HEK293 (cell line): ENCODE measurements around the gene KDM4B.
A peak's percentile ranks its signal among the peaks of the same experiment; 100 is the strongest.

Source experiments
- CTCF ChIA-PET: fragments of 350-600 bp; formaldehyde crosslinking; extraction: SDS; loops from one replicate; lab custom pipeline; 2021; ENCODE audit warnings: antibody characterized with exemption; lab: Yijun Ruan, JAX
- POLR2A ChIA-PET: fragments of 300-600 bp; formaldehyde crosslinking; extraction: SDS; loops from one replicate; lab custom pipeline; 2020; ENCODE audit warnings: antibody characterized with exemption, inconsistent platforms; lab: Yijun Ruan, JAX
- H3K27ac ChIP-seq: fragments of 200-500 bp; sonication (Bioruptor generic); 2 replicates; pipeline ENCODE4 v1.5.1; 2014; ENCODE audit warnings: low read depth, low read length, control low read depth, inconsistent platforms; ENCODE audit errors: extremely low read depth
- H3K36me3 ChIP-seq, 2 experiments: fragments of 200-500 bp in 1 of 2; sonication (Bioruptor generic) in 1 of 2; 1 replicate in 1 of 2; 2 replicates in 1 of 2; pipeline ENCODE4 v1.5.1; 2014 to 2017; ENCODE audit warnings: inconsistent platforms in 2 of 2, low read length in 2 of 2; ENCODE audit not compliant: control insufficient read depth in 2 of 2, insufficient read depth in 1 of 2
- H3K4me1 ChIP-seq: fragments of 200-500 bp; sonication (Bioruptor generic); 2 replicates; pipeline ENCODE4 v1.5.1; 2014; ENCODE audit warnings: mild to moderate bottlenecking, low read length, inconsistent platforms; ENCODE audit not compliant: control insufficient read depth, insufficient read depth
- H3K4me3 ChIP-seq: 2 replicates; pipeline ENCODE4 v1.5.1; 2011; ENCODE audit warnings: low read depth, mild to moderate bottlenecking, control low read depth, low read length, moderate library complexity
- H3K9me3 ChIP-seq: fragments of 200-500 bp; sonication (Bioruptor generic); 2 replicates; pipeline ENCODE4 v1.5.1; 2014; ENCODE audit warnings: low read depth, low read length, inconsistent platforms; ENCODE audit not compliant: control insufficient read depth, insufficient read depth
- GFI1B ChIP-seq: fragments of 450-650 bp; formaldehyde crosslinking; IDR thresholded peaks from 2 replicates; pipeline ENCODE4 v1.5.1; 2016; ENCODE audit warnings: missing biosample characterization, missing genetic modification characterization
- HOXC10 ChIP-seq: sonication (generic); formaldehyde crosslinking; IDR thresholded peaks from 2 replicates; pipeline ENCODE4 v1.8.1; 2023; ENCODE audit warnings: mild to moderate bottlenecking, missing genetic modification reagents
- MEIS1 ChIP-seq: sonication (generic); formaldehyde crosslinking; IDR thresholded peaks from 2 replicates; pipeline ENCODE4 v1.8.1; 2022; ENCODE audit warnings: missing genetic modification reagents, mild to moderate bottlenecking, borderline replicate concordance
- SETDB1 ChIP-seq: IDR thresholded peaks from one replicate; pipeline ENCODE4 v1.6.1; 2017; ENCODE audit warnings: mild to moderate bottlenecking, low read length, moderate library complexity, mixed read lengths; ENCODE audit not compliant: insufficient read length
- ZBTB17 ChIP-seq: fragments of 450-650 bp; formaldehyde crosslinking; IDR thresholded peaks from 2 replicates; pipeline ENCODE4 v1.5.1; 2016; ENCODE audit warnings: missing biosample characterization, missing genetic modification characterization
- ZNF169 ChIP-seq: fragments of 450-650 bp; formaldehyde crosslinking; IDR thresholded peaks from 2 replicates; pipeline ENCODE4 v1.5.1; 2016; ENCODE audit warnings: missing biosample characterization, missing genetic modification characterization
- ZNF239 ChIP-seq: fragments of 450-650 bp; formaldehyde crosslinking; IDR thresholded peaks from 2 replicates; pipeline ENCODE4 v1.5.1; 2016; ENCODE audit warnings: missing biosample characterization, missing genetic modification characterization
- ZNF37A ChIP-seq: fragments of 450-650 bp; IDR thresholded peaks from 2 replicates; pipeline ENCODE4 v1.5.1; 2018; ENCODE audit warnings: missing biosample characterization, missing genetic modification characterization
- ZNF423 ChIP-seq: fragments of 450-650 bp; formaldehyde crosslinking; IDR thresholded peaks from 2 replicates; pipeline ENCODE4 v1.5.1; 2016; ENCODE audit warnings: missing biosample characterization, missing genetic modification characterization
- ZNF548 ChIP-seq: fragments of 450-650 bp; formaldehyde crosslinking; IDR thresholded peaks from 2 replicates; pipeline ENCODE4 v1.5.1; 2016; ENCODE audit warnings: missing biosample characterization, missing genetic modification characterization
- ZNF624 ChIP-seq: fragments of 450-650 bp; formaldehyde crosslinking; IDR thresholded peaks from 2 replicates; pipeline ENCODE4 v1.5.1; 2017; ENCODE audit warnings: missing biosample characterization, missing genetic modification characterization
- ZSCAN23 ChIP-seq: fragments of 450-650 bp; formaldehyde crosslinking; IDR thresholded peaks from 2 replicates; pipeline ENCODE4 v1.5.1; 2016; ENCODE audit warnings: missing biosample characterization, missing genetic modification characterization
- TF ChIP-seq, protein P1 (sequence below): fragments of 450-650 bp; formaldehyde crosslinking; IDR thresholded peaks from 2 replicates; pipeline ENCODE4 v1.5.1; 2016; ENCODE audit warnings: missing biosample characterization, missing genetic modification characterization, borderline replicate concordance
- TF ChIP-seq, protein P2 (sequence below): fragments of 450-650 bp; formaldehyde crosslinking; IDR thresholded peaks from 2 replicates; pipeline ENCODE4 v1.5.1; 2016; ENCODE audit warnings: missing biosample characterization, missing genetic modification characterization
- TF ChIP-seq, protein P3 (sequence below): fragments of 450-650 bp; formaldehyde crosslinking; IDR thresholded peaks from 2 replicates; pipeline ENCODE4 v1.5.1; 2016; ENCODE audit warnings: missing biosample characterization, missing genetic modification characterization
- TF ChIP-seq, protein P4 (sequence below): fragments of 450-650 bp; formaldehyde crosslinking; IDR thresholded peaks from 2 replicates; pipeline ENCODE4 v1.5.1; 2016; ENCODE audit warnings: missing biosample characterization, missing genetic modification characterization, low read depth

KDM4B gene

DNA sequence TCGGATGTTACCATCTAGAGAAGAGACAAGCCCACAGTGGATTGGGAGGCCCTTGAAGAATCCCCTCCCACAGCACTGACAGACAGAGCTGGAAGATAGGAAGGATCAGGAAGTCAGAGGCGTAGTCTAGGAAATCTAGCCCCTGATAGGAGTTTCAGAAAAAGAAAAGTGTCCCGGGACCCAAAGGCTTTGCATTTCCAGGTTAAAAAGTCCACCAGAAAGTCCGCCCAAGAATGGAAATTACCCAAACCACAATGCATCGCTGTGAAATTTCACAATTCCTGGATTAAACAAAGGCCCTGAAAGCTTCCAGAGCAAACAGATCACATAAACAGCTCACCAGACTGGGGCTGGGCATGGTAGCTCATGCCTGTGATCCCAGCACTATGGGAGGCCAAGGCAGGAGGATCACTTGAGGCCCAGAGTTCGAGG lies 146.9 kb downstream of the KDM4B start (continued):
- TF ChIP-seq, protein P1, sequence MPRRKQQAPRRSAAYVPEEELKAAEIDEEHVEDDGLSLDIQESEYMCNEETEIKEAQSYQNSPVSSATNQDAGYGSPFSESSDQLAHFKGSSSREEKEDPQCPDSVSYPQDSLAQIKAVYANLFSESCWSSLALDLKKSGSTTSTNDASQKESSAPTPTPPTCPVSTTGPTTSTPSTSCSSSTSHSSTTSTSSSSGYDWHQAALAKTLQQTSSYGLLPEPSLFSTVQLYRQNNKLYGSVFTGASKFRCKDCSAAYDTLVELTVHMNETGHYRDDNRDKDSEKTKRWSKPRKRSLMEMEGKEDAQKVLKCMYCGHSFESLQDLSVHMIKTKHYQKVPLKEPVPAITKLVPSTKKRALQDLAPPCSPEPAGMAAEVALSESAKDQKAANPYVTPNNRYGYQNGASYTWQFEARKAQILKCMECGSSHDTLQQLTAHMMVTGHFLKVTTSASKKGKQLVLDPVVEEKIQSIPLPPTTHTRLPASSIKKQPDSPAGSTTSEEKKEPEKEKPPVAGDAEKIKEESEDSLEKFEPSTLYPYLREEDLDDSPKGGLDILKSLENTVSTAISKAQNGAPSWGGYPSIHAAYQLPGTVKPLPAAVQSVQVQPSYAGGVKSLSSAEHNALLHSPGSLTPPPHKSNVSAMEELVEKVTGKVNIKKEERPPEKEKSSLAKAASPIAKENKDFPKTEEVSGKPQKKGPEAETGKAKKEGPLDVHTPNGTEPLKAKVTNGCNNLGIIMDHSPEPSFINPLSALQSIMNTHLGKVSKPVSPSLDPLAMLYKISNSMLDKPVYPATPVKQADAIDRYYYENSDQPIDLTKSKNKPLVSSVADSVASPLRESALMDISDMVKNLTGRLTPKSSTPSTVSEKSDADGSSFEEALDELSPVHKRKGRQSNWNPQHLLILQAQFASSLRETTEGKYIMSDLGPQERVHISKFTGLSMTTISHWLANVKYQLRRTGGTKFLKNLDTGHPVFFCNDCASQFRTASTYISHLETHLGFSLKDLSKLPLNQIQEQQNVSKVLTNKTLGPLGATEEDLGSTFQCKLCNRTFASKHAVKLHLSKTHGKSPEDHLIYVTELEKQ = no peak

DNA sequence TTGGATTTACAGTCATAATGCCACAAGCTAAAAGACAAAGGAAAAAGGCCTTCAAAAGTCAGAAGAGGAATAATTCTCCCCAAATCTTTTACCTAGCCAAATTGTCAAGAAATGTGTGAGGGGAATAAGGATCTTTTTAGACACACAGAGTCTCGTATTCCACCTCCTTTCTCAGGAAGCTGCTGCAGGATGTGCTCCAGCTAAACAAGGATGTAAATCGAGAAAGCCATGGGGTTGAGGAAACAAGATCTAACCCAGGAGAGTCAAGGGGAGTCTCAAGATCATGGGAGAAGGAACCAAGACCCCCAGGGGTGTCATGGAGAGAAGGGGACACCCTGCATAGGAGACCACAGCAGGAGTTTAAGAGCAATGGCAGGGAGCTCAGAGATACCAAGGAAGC lies 147.4 kb downstream of the KDM4B start:
- Histone ChIP-seq H3K27ac (no peak overlapping the region), H3K4me3 (no peak overlapping the region), H3K9me3 (no peaks in the 10 kb centered on the region), H3K36me3 (peaks cover 0 to 25% of the 10 kb centered on the region in 2 experiments; a peak in 2 of 3 replicates), H3K4me1 (no peaks in the 10 kb centered on the region)
- POLR2A ChIA-PET = interaction anchor here (0.7 to 1.1 kb wide), 2 partner anchors 10 to 137 kb away, joined by 3 read pairs; no protein-coding TSS in a partner anchor
- CTCF ChIA-PET = no interaction called here
- peak; percentile 82 for TF ChIP-seq SETDB1
- TF ChIP-seq, protein P2, sequence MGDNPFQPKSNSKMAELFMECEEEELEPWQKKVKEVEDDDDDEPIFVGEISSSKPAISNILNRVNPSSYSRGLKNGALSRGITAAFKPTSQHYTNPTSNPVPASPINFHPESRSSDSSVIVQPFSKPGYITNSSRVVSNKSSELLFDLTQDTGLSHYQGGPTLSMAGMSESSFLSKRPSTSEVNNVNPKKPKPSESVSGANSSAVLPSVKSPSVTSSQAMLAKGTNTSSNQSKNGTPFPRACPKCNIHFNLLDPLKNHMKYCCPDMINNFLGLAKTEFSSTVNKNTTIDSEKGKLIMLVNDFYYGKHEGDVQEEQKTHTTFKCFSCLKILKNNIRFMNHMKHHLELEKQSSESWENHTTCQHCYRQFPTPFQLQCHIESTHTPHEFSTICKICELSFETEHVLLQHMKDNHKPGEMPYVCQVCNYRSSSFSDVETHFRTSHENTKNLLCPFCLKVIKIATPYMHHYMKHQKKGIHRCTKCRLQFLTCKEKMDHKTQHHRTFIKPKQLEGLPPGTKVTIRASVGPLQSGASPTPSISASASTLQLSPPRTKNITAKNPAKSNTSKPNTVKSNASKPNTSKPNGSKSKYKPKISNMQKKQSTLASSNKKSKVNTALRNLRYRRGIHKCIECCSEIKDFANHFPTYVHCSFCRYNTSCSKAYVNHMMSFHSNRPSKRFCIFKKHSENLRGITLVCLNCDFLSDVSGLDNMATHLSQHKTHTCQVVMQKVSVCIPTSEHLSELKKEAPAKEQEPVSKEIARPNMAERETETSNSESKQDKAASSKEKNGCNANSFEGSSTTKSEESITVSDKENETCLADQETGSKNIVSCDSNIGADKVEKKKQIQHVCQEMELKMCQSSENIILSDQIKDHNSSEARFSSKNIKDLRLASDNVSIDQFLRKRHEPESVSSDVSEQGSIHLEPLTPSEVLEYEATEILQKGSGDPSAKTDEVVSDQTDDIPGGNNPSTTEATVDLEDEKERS (tag by site-specific recombination) = 0 out of 2 replicates have a peak, but pooled peaks have one; percentile 29
- peak; percentile 98 for TF ChIP-seq ZNF624 (tag by site-specific recombination)
- TF ChIP-seq MEIS1 (CRISPR knock-in tag) = no peak

DNA sequence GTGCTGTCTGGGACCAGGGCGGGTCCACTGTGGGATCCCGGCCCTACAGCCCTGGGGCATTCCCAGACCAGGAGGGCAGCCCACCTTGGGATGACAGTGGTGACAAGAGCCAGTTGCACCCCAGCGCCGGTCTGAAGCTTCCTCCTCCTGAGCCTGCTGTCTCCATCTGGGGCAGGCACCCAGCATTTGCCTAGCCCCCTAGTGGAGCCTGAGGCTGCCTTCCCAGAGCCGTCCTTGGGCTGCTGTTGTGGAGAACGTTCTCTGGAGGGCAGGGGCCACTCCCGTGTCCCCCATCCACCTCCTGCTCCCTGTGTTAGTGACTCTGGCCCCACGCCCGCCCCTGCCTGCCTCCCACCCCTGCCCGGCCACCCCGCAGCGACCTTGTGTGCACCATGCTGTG lies 148.5 kb downstream of the KDM4B start:
- no peak for TF ChIP-seq GFI1B (tag by site-specific recombination)
- no peak overlapping the region for H3K4me3 ChIP-seq
- no peaks in the 10 kb centered on the region for H3K9me3 ChIP-seq
- POLR2A ChIA-PET = no interaction called here
- H3K4me1 ChIP-seq = no peaks in the 10 kb centered on the region
- peaks cover 0 to 22% of the 10 kb centered on the region in 2 experiments; a peak in 2 of 3 replicates for H3K36me3 ChIP-seq
- CTCF ChIA-PET = interaction anchor here (0.5 kb wide), 1 partner anchor 50 kb away, joined by 6 read pairs; no protein-coding TSS in a partner anchor
- H3K27ac ChIP-seq = no peak overlapping the region

DNA sequence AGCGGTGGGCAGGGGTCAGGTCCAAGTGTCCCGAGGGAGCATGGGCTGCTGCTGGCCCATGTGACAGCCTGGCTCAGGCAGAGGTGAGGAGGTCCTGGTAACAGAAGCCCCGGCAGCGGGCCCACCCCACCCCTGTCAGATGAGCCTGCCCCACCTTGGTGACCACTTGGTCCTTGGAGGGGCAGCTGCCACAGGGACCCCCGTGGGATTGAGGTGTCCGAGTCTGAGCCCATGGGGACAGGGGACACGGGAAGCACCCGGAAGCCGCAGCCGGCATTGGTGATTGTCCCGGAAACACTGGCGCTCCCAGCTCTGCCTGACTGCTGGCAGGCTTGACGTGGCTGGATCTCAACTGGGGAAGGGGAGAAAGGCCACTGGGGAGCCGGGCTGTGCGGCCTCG lies 149.1 kb downstream of the KDM4B start:
- CTCF ChIA-PET = no interaction called here
- POLR2A ChIA-PET = no interaction called here
- H3K4me3 ChIP-seq = no peak overlapping the region
- TF ChIP-seq, protein P3, sequence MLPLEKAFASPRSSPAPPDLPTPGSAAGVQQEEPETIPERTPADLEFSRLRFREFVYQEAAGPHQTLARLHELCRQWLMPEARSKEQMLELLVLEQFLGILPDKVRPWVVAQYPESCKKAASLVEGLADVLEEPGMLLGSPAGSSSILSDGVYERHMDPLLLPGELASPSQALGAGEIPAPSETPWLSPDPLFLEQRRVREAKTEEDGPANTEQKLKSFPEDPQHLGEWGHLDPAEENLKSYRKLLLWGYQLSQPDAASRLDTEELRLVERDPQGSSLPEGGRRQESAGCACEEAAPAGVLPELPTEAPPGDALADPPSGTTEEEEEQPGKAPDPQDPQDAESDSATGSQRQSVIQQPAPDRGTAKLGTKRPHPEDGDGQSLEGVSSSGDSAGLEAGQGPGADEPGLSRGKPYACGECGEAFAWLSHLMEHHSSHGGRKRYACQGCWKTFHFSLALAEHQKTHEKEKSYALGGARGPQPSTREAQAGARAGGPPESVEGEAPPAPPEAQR (tag by site-specific recombination) = no peak
- TF ChIP-seq ZNF624 (tag by site-specific recombination) (no peak), ZNF239 (tag by site-specific recombination) (no peak), ZBTB17 (tag by site-specific recombination) (no peak), ZNF37A (tag by site-specific recombination) (no peak), HOXC10 (no peak), ZSCAN23 (tag by site-specific recombination) (no peak), ZNF548 (tag by site-specific recombination) (no peak), ZNF423 (tag by site-specific recombination) (no peak), ZNF169 (tag by site-specific recombination) (no peak)
- TF ChIP-seq, protein P4, sequence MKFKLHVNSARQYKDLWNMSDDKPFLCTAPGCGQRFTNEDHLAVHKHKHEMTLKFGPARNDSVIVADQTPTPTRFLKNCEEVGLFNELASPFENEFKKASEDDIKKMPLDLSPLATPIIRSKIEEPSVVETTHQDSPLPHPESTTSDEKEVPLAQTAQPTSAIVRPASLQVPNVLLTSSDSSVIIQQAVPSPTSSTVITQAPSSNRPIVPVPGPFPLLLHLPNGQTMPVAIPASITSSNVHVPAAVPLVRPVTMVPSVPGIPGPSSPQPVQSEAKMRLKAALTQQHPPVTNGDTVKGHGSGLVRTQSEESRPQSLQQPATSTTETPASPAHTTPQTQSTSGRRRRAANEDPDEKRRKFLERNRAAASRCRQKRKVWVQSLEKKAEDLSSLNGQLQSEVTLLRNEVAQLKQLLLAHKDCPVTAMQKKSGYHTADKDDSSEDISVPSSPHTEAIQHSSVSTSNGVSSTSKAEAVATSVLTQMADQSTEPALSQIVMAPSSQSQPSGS (tag by site-specific recombination) = no peak
- peaks cover 0 to 27% of the 10 kb centered on the region in 2 experiments; a peak in 2 of 3 replicates for H3K36me3 ChIP-seq
- H3K4me1 ChIP-seq = no peaks in the 10 kb centered on the region
- H3K9me3 ChIP-seq = no peaks in the 10 kb centered on the region
- no peak overlapping the region for H3K27ac ChIP-seq
